Activated T-helper 17 cell treated with anti-CD3 and anti-CD28 coated beads, Interleukin-2, amount 50 U/mL, for 72 hours (primary cell): ENCODE data around the gene ADARB1. TPM values are rescaled to one million over a fixed set of nuclear protein-coding genes. Genes with fewer than 3 reads are reported as not detected.

ENCODE experiments used
- ATAC-seq: fragments of 150-1000 bp; cut with Tn5 transposase; replicated peaks from 2 replicates; pipeline ENCODE4 v1.10.0; 2021; ENCODE audit warnings: mild to moderate bottlenecking, moderate library complexity
- H3K27ac Mint-ChIP-seq: one replicate; pipeline ENCODE4 v1.8.0; 2022; ENCODE audit warnings: mixed read lengths
- H3K27me3 Mint-ChIP-seq: one replicate; pipeline ENCODE4 v1.8.0; 2022; ENCODE audit warnings: mixed read lengths
- H3K36me3 Mint-ChIP-seq: one replicate; pipeline ENCODE4 v1.8.0; 2022; ENCODE audit warnings: low read depth, mild to moderate bottlenecking, mixed read lengths
- H3K4me1 Mint-ChIP-seq: one replicate; pipeline ENCODE4 v1.8.0; 2022; ENCODE audit warnings: mixed read lengths
- H3K4me3 Mint-ChIP-seq: one replicate; pipeline ENCODE4 v1.8.0; 2022; ENCODE audit warnings: mild to moderate bottlenecking, mixed read lengths
- H3K9me3 Mint-ChIP-seq: one replicate; pipeline ENCODE4 v1.8.0; 2022; ENCODE audit warnings: mixed read lengths
- total RNA-seq, 2 donors: library from RNA; stranded (reverse); gene quantifications; one replicate each; pipeline ENCODE4 v1.2.3, GENCODE V29; 2022

Gene ADARB1
- total RNA-seq, 2 donors from 2014 or later: 22.7 to 32.0 TPM

- Mint-ChIP-seq H3K4me1 (peaks cover 7% of the 10 kb centered on the region), H3K27me3 (peaks cover 3% of the 10 kb centered on the region), H3K4me3 (no peak overlapping the region), H3K27ac (no peak overlapping the region), H3K36me3 (no peaks in the 10 kb centered on the region), H3K9me3 (no peaks in the 10 kb centered on the region)
- ATAC-seq: no peak
Measured at GRCh38 chr21:45234965-45235364, 160.6 kb downstream of the ADARB1 start.

DNA sequence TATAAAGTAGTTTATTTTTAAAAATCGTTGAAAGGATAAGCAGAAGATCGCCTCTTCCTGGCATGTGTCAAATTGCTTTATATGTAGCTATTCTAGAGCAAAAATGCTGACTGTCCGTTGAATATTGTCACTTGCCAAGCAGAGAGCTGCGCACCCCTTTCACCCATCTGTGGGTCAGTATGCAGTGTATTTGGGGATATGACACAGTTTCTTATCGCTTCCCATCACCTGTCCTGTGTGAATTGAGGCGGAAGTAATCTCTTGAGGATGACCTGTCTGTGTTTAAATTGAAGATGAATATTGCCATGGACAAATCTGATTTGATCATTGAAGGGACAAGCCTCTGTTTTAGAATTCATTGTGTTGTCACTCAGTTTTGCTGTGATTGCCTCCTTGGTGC, 161.1 kb downstream of the ADARB1 start:
- ATAC-seq: no peak
- peaks cover 3% of the 10 kb centered on the region for H3K27me3 Mint-ChIP-seq

GRCh38 chr21:45236481-45236880, 162.1 kb downstream of the ADARB1 start:
- peaks cover 3% of the 10 kb centered on the region for H3K27me3 Mint-ChIP-seq
- peak; percentile 31 for ATAC-seq

More for the DNA sequence above, 161.1 kb downstream of the ADARB1 start:
- no peak overlapping the region for H3K4me3 Mint-ChIP-seq
- peaks cover 7% of the 10 kb centered on the region for H3K4me1 Mint-ChIP-seq
- no peaks in the 10 kb centered on the region for H3K9me3 Mint-ChIP-seq
- no peaks in the 10 kb centered on the region for H3K36me3 Mint-ChIP-seq
- H3K27ac Mint-ChIP-seq: no peak overlapping the region

DNA sequence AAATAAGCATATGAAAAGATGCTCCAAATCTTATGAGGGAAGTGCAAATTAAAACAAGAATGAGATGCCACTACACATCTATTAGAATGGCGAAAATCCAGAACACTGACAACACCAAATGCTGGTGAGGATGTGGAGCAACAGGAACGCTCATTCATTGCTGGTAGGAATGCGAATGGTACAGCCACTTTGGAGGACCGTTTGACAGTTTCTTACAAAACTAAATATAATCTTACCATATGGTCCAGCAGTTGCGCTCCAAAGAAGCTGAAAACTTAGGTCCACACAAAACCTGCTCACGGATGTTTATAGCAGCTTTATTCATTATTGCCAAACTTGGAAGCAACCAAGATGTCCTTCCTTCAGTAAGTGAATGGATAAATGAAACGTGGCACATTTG, 163.0 kb downstream of the ADARB1 start:
- Mint-ChIP-seq H3K4me1 (no peaks in the 10 kb centered on the region), H3K27ac (no peak overlapping the region), H3K9me3 (no peaks in the 10 kb centered on the region), H3K36me3 (no peaks in the 10 kb centered on the region), H3K4me3 (no peak overlapping the region), H3K27me3 (peaks cover 3% of the 10 kb centered on the region)
- no peak for ATAC-seq

More at GRCh38 chr21:45236481-45236880, 162.1 kb downstream of the ADARB1 start:
- Mint-ChIP-seq H3K4me1 (peaks cover 7% of the 10 kb centered on the region), H3K36me3 (no peaks in the 10 kb centered on the region), H3K9me3 (no peaks in the 10 kb centered on the region), H3K4me3 (no peak overlapping the region), H3K27ac (no peak overlapping the region)

GRCh38 chr21:45241357-45241756, 167.0 kb downstream of the ADARB1 start:
- Mint-ChIP-seq H3K27ac (no peak overlapping the region), H3K36me3 (no peaks in the 10 kb centered on the region), H3K27me3 (peaks cover 3% of the 10 kb centered on the region), H3K4me3 (no peak overlapping the region), H3K4me1 (no peaks in the 10 kb centered on the region), H3K9me3 (peaks cover 6% of the 10 kb centered on the region)
- ATAC-seq: no peak

GRCh38 chr21:45243603-45244002, 169.2 kb downstream of the ADARB1 start:
- Mint-ChIP-seq H3K4me3 (no peak overlapping the region), H3K27me3 (no peaks in the 10 kb centered on the region), H3K9me3 (peaks cover 6% of the 10 kb centered on the region), H3K36me3 (no peaks in the 10 kb centered on the region), H3K27ac (no peak overlapping the region), H3K4me1 (no peaks in the 10 kb centered on the region)
- no peak for ATAC-seq

DNA sequence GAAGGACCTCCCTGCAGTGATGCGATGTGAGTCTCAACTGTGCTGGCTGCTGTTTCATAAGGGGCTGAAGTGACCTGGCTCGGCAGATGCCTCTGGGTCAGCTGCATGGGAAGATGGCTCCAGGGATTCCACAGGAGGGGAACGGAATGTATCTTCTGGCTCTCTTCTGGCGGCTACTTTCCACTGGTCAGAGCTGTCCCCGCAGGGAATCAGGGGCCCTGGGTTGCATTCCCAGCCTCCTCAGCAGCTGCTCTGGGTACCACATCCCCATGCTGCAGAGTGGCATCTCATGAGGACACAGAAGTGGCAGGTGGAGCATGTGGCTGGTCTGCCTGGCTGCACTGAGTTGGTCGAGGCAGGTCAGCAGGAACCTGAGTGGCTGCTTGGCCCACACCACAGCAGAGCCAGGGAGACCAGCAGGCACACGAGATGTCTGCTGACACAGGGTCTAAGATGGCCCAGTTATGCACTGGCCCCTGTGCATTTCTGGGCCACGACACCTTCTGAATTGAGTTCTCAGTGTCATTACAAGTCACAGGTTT, 170.5 kb downstream of the ADARB1 start:
- no peaks in the 10 kb centered on the region for H3K27me3 Mint-ChIP-seq
- H3K4me3 Mint-ChIP-seq: no peak overlapping the region
- H3K9me3 Mint-ChIP-seq: peaks cover 6% of the 10 kb centered on the region
- H3K36me3 Mint-ChIP-seq: no peaks in the 10 kb centered on the region
- ATAC-seq: no peak
- no peak overlapping the region for H3K27ac Mint-ChIP-seq
- H3K4me1 Mint-ChIP-seq: no peaks in the 10 kb centered on the region

GRCh38 chr21:45246386-45247320, 172.3 kb downstream of the ADARB1 start:
- Mint-ChIP-seq H3K27me3 (no peaks in the 10 kb centered on the region), H3K9me3 (peaks cover 6% of the 10 kb centered on the region), H3K27ac (no peak overlapping the region), H3K4me1 (peaks cover 6% of the 10 kb centered on the region), H3K36me3 (no peaks in the 10 kb centered on the region), H3K4me3 (no peak overlapping the region)
- no peak for ATAC-seq

GRCh38 chr21:45248301-45248892, 174.0 kb downstream of the ADARB1 start:
- H3K9me3 Mint-ChIP-seq: peaks cover 6% of the 10 kb centered on the region
- H3K27me3 Mint-ChIP-seq: no peaks in the 10 kb centered on the region
- no peak for ATAC-seq
- no peaks in the 10 kb centered on the region for H3K36me3 Mint-ChIP-seq
- no peak overlapping the region for H3K4me3 Mint-ChIP-seq
- H3K27ac Mint-ChIP-seq: no peak overlapping the region
- peaks cover 6% of the 10 kb centered on the region for H3K4me1 Mint-ChIP-seq

GRCh38 chr21:45248893-45249381, 174.6 kb downstream of the ADARB1 start:
- ATAC-seq: no peak
- no peaks in the 10 kb centered on the region for H3K27me3 Mint-ChIP-seq
- peaks cover 6% of the 10 kb centered on the region for H3K4me1 Mint-ChIP-seq
- H3K4me3 Mint-ChIP-seq: no peak overlapping the region
- H3K27ac Mint-ChIP-seq: no peak overlapping the region
- H3K36me3 Mint-ChIP-seq: no peaks in the 10 kb centered on the region
- H3K9me3 Mint-ChIP-seq: peaks cover 6% of the 10 kb centered on the region

DNA sequence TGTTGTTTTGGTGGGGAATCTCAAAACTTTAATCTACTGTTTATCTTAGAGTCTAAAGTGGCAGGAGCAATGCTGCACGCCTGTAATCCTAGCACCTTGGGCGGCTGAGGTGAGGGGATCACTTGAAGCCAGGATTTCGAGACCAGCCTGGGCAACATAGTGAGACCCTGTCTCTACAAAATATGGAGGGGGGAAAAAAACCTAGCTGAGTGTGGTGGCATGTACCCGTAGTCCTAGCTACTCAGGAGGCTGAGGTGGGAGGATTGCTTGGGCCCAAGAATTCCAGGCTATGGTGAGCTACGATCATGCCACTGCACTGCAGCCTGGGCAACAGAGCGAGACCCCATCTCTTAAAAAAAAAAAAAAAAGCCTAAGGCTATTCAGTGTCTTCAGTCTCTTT, 175.2 kb downstream of the ADARB1 start:
- Mint-ChIP-seq H3K27ac (no peak overlapping the region), H3K4me1 (peaks cover 9% of the 10 kb centered on the region), H3K36me3 (no peaks in the 10 kb centered on the region), H3K9me3 (no peaks in the 10 kb centered on the region), H3K4me3 (no peak overlapping the region), H3K27me3 (peaks cover under 1% of the 10 kb centered on the region)
- no peak for ATAC-seq

- no peak overlapping the region for H3K27ac Mint-ChIP-seq
- H3K4me1 Mint-ChIP-seq: peaks cover 14% of the 10 kb centered on the region
Measured at GRCh38 chr21:45250272-45250671, 175.9 kb downstream of the ADARB1 start.

GRCh38 chr21:45250914-45251634, 176.7 kb downstream of the ADARB1 start:
- H3K27me3 Mint-ChIP-seq: peaks cover 5% of the 10 kb centered on the region
- H3K36me3 Mint-ChIP-seq: no peaks in the 10 kb centered on the region
- no peak for ATAC-seq
- no peak overlapping the region for H3K27ac Mint-ChIP-seq
- no peak overlapping the region for H3K4me3 Mint-ChIP-seq
- H3K9me3 Mint-ChIP-seq: no peaks in the 10 kb centered on the region
- H3K4me1 Mint-ChIP-seq: peaks cover 14% of the 10 kb centered on the region

More at GRCh38 chr21:45250272-45250671, 175.9 kb downstream of the ADARB1 start:
- no peak for ATAC-seq
- Mint-ChIP-seq H3K36me3 (no peaks in the 10 kb centered on the region), H3K27me3 (peaks cover 5% of the 10 kb centered on the region), H3K9me3 (no peaks in the 10 kb centered on the region), H3K4me3 (no peak overlapping the region)
